Stimulated activated CD8-positive, alpha-beta memory T cell treated with anti-CD3 and anti-CD28 coated beads, Interleukin-4, amount 100 ng/mL, for 4 hours (primary cell): Measurements from ENCODE around the gene NOD2.

Experiments
- DNase-seq, 2 donors: peaks; one replicate each; pipeline ENCODE4 v3.0.0-alpha.2; 2020; ENCODE audit warnings: low read depth in 2 of 2, low spot score in 1 of 2

The NOD2 gene

DNA sequence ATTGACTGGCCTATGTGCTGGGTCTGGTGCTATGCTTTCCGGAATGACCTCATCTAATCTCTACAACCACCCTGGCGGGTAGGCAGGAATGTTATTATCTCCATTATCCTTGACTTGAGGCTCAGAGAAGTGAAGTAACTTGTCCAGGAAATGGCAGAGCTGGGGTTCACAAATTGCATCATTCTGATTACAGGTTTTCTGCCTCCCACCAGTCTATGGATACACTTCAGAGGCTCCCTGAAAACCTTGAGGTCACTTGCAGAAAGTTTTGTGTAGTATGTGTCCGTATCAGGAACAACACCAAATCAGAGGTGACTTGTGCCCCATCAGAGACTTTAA lies 19.1 kb downstream of the NOD2 start:
- no peak for DNase-seq

DNA sequence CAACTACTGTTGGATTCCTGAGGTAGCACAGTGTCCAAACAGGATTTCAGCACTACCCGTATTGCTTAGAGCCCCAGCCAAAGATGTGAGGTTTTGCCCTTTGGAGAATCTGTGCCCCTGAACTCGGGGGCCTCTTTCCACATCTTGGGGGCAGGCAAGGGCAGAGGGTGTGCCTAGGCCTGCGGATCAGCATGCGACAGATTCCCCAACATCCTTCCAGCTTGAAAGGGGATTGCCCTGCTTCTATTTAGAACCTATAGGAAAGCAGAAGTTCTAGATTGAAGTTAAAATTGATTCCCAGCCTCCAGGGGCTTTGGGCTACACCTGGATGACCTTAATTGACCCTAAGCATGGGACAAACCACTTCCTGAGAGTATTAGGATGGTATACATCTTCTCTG lies 19.6 kb downstream of the NOD2 start:
- DNase-seq = no peak

DNA sequence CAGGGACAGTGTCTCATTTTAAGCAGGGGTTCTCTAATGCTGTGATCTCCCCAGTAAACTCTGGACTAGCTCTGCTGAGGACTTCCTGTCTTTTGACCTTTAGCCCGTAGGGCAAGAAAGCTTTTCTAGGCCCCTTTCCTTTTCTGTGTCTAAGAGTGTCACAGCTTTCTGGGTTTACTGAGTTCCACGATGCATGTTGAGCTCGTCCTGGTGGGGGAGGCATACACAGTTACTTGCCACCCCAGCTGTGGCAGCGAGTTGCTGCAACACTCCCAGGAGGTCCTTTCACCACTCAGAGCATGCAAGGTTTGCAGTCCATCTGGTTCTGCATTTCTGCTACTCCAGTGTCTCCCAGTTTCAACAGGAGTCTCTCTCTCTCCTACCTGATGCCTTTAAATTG lies 23.7 kb downstream of the NOD2 start:
- DNase-seq = no peak

DNA sequence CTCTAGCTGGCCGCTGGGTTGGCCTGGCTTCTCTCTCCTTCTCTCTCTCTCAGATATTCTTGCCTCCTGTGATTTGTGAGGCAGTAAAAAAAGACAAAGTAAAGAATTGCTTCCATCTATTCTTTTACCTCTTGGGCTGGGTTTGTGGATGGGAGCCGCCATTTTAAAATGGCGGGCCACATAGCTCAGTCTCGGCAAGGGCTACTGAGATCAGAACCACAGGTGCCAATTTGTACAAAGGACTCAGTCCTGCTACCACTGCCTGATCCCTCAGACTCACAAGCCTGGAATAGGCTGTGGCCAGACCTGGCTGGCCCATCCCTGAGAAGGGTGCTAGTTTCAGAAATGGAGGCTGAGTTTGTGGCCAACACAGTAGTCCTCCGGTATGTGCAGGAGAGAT lies 24.1 kb downstream of the NOD2 start:
- DNase-seq = no peak

DNA sequence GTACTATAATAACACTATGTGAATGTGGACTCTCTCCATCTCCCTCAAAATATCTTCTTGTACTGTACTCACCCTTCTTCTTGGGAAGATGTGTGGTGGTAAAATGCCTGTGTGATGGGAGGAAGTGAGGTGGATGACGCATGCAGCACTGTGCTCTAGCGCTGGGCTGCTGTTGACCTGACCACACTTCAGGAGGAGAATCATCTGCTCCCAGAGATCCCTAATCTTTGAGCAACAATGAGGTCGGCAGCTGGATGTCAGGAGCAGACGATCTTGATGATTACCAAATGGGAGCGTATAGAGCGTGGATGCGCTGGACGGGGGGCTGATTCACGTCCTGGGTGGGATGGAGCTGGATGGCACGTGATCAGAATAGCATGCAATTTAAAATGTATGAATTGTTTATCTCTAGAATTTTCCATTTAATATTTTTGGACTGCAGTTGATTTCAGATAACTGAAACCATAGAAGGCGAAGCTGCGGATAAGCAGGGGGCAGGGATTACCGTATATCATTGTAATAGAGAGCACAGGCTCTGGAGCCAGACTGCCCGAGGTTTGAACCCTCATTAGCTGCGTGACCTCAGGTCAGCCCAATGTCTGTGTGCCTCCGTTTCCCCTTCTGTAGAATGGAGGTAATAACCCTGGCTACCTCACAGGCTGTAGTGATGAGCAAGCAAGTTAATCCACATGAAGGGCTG lies 24.8 kb downstream of the NOD2 start:
- DNase-seq = no peak

DNA sequence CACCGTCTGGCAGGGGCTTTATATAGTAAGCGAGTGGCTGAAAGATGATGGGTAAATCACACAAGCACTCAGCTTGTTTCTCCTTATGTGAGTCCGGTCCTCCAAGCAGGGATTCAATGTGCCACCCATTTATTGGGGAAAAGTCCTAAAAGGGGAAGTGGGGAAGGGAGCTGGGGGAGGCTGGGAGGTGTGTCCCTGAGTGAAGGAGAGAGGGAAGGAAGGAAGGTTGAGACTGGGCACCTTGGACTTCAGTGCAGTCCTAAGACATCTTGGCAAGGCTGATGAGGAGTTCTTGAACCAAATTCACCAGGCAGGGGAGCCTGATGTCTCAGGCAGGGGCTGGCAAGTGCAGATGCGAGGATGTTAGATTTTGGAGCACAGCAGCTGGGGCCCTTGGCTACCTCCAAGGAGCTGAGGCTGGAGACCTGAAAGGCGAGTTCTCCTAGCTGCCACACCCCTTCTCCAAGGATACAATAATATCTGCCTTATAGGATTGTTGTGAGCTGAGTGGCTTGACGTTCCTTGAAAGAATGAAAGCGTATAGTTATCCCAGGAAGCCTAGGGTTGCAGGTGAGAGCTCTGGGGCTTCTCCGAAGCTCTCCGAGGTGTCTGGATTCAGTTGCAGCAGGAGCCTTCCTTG lies 25.5 kb downstream of the NOD2 start:
- no peak for DNase-seq

DNA sequence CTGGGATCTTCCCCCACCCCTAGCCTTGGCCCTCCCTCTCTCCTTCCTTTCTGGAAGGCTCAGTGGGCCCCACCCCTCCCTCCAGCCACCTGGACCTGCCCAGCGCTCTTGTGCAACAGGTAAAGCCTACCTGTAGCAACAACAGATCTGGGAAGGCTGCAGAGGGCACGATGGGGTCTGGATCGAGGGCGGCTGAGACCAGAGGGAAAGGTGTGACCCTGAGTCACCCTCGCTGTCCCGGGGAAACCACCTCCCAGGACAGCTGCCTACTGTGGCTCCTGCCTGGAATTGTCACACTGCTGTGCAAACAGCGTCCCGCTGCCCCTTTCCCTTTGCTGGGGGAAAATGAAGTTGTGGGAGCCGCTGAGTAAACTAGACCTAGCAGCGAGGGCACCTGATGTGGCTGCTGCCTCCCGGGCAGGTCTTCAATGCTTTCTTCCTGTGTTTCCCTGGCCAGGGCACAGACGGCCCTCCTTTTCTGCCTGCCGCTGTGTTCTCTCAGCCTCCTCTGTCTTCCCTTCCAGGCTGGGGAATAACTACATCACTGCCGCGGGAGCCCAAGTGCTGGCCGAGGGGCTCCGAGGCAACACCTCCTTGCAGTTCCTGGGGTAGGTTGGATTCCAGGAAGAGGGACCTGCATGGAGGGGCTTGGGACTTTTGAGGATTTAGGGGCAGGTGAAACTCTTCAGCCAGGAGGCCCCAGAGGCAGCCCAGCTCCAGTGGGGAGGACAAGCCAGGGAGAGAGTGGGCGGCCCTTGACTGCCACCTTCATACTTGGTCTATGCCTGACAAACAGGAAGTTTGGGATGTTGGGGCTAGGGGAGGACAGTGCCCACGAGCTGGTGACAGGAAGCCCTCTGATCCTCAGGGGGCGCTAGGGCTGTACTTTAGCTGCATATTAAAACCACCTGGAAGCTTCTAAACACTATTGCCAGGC lies 26.3 kb downstream of the NOD2 start:
- no peak for DNase-seq

DNA sequence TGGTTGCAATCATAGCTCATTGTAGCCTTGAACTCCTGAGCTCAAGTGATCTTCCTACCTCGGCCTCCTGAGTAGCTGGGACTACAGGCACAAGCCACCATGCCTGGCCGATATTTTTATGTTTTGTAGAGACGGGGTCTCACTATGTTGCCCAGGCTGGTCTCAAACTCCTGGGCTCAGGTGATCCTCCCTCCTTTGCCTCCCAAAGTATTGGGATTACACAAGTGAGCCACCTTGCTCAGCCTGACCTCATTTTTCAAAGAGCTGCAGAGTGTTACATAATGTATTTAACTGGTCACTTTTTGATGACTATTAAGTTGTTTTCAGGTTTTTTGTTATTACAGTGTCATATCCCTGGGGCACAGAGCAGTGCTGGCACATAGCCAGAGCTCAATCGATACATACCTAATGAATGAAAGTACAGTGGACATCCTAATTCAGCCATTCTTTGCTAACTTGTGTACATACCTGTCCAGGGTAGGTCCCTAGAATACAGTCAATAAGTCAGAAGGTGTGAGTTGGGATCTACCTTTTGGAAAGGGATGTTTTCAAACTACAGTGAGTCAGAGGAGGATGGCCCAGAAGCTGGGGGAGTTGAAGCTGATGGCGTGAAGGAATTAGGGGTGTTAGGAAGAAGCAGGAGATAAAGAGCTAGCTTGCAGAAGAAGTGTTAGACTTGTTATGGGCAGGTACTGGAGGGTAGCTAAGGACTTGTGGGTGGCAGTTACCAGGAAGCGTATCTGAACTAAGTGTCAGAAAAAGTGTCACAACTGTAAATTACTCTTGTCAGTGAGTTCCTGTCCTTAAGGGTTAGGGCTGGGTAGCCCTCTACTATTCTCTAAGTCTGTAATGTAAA lies 28.4 kb downstream of the NOD2 start:
- no peak for DNase-seq

DNA sequence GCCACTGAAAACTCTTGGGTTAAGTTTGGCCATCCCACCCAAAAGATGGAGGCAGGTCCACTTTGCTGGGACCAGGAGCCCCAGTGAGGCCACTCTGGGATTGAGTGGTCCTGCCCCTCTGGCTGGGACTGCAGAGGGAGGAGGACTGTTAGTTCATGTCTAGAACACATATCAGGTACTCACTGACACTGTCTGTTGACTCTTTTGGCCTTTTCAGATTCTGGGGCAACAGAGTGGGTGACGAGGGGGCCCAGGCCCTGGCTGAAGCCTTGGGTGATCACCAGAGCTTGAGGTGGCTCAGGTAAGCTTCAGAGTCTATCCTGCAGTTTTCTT lies 29.0 kb downstream of the NOD2 start:
- no peak for DNase-seq

DNA sequence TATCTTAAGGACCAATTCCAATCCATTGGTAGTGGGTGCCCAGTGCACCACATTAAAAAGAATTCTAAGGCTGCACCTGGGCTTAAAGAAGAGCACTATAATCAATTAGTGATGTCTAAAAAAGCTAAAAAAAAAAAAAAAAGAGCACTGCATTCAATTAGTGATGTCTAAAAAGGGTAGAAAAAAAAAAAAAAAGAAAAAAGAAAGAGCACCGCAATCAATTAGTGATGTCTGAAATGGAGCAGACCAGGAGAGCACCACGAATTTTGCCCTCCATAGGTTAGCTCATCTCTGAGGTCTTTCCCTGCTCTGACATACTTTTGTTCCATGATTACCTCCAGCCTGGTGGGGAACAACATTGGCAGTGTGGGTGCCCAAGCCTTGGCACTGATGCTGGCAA lies 29.6 kb downstream of the NOD2 start:
- no peak for DNase-seq

DNA sequence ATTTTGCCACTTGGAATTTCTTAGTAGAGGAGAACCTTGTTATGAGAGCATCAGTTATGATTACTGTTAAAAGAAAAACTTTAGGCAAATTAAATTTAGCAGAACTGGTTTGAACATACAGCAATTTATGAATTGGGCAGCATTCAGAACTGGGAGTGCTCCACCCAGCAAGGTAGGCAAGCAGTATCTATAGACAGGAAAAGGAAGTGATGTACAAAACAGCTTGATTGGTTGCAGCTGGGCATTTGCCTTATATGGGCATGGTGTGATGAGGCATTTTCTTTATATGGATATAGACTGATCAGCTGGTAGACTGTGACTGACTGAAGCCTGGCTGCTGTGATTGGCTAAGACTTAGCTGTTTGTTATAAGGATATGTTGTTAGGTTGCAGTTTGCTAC lies 30.9 kb downstream of the NOD2 start:
- no peak for DNase-seq

DNA sequence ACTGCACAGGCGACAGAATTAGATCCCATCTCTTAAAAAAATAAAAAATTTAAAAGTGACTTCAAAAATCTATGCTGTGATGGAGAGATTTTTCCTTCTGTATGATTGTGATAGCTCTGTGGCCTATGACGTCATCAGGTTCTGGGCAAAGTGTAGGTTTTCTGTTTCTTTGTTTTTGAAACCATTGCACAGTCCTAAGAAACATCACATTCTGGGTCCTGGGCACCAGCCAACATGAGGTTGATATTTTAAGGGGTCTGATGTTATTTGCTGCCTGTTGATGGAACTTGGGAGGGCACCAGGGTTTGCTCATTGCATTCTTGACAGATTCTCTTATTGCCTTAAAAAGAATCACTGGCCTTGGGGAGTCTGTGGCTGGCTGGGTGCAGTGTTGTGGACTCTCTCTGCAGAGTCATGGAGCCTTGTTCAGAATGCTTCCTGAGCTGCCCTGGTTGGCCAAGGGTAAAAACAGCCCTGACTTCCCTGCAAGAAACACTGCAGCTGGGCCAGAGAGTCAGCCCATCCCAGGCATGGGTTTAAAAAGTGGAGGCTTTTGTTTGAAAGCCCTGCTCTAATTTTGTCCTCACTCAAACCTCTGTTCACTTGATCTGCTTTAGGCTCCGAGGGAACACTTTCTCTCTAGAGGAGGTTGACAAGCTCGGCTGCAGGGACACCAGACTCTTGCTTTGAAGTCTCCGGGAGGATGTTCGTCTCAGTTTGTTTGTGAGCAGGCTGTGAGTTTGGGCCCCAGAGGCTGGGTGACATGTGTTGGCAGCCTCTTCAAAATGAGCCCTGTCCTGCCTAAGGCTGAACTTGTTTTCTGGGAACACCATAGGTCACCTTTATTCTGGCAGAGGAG lies 38.0 kb downstream of the NOD2 start:
- no peak for DNase-seq

DNA sequence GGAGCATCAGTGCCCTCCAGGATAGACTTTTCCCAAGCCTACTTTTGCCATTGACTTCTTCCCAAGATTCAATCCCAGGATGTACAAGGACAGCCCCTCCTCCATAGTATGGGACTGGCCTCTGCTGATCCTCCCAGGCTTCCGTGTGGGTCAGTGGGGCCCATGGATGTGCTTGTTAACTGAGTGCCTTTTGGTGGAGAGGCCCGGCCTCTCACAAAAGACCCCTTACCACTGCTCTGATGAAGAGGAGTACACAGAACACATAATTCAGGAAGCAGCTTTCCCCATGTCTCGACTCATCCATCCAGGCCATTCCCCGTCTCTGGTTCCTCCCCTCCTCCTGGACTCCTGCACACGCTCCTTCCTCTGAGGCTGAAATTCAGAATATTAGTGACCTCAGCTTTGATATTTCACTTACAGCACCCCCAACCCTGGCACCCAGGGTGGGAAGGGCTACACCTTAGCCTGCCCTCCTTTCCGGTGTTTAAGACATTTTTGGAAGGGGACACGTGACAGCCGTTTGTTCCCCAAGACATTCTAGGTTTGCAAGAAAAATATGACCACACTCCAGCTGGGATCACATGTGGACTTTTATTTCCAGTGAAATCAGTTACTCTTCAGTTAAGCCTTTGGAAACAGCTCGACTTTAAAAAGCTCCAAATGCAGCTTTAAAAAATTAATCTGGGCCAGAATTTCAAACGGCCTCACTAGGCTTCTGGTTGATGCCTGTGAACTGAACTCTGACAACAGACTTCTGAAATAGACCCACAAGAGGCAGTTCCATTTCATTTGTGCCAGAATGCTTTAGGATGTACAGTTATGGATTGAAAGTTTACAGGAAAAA lies 38.8 kb downstream of the NOD2 start:
- no peak for DNase-seq

DNA sequence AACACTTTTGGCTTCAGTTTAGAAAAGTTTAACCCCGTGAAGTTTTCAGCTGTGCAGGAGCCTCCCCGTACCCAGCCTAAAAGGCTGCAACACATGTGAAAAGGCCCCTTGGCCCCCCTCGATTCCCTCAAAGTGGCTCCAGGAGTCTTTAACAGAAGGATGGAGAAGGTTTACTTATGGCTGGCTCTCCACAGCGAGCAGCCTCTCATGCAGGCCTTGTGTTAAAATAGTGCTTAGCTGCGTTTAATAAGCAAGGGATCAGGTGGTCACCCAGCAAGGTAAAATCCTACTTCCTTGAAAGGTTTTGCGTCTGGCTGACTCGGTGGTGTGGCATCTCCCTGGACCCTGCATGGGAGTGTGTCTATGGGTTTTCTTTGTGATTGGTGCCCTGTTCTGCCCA lies 40.1 kb downstream of the NOD2 start:
- DNase-seq = no peak

DNA sequence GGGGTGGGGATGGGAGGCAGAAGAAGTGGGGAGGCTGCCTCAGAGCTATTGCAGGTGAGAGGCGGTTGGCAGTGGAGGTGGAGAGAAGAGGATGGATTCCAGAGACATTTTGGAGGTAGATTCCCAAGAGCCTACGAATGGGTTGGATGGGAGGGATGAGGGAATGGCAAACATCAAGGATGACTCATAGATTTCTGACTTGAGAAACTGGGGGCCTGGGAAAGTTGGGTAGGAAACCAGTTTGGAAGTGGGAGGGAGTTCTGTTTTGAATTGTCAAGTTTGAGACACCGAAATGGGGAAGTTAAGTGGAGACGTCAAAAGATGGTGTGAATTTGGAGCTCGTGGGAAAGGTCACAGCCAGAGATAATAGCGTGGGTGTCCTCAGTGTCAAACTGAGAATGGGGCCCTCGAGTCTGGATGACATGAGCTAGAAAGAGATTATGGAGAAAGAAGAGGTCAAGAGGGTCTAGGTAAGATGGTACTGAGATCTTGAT lies 42.3 kb downstream of the NOD2 start:
- DNase-seq = no peak

DNA sequence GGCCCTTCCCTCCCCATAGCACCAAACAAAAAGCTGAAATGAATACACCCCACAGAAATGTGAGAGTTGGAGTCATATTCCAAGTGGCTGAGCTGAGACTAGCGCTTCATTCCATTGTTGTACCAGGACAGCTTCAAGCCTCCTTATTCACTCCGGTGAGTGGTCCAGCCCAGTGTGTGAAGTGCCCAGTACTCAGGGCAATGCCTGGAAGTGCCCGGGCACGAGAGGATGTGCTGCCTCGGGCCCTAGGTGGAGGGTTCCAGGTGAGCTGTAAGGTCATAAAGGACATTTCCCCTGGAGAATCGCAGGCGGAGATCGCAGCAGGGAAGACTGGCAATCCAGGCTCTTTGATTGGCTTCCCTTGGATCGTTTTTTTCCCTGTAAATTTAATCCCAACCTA lies 43.0 kb downstream of the NOD2 start:
- no peak for DNase-seq

DNA sequence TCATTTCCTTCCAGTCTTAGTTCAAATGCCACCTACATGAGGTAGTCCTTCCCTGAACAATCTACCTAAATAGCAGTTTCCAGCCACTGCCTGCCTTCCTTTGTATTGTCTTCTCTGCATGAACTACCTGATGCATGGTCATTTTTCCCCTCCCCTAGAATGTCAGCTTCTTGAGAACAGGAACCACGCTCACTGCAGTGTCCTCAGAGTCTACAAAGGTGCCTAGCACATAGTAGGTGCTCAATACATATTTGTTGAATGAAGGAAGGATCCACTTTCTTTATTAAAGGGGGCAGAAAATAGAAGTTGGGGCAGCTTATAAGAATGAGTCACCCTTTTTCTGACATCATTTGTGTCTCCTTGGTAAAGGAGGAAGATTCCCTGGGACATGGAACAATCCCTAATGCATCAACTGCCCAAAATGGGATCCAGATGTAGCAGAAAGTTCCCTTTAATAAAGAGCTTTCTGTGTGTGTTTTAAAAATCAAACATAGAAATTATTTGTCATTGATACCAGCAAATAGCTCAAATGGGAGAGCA lies 44.1 kb downstream of the NOD2 start:
- no peak for DNase-seq

DNA sequence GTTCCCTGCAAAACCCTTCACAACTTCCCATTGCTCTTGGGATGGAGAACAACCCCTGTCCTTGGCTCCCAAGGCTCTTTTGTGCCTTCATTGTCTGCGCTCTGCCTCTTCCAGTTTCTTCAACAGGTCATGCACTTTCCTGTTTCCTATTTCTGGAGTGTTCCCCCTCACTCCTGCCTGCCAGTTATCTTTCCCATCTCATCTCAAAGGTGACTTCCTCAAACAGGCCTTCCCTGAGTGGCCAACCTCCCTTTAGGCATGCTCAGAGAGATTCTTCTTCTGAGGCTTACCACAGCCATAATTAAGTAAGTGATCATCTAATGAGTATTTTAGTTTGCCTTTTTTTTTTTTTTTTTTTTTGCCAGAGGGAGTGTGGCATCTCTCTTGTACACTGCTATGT lies 45.6 kb downstream of the NOD2 start:
- no peak for DNase-seq

DNA sequence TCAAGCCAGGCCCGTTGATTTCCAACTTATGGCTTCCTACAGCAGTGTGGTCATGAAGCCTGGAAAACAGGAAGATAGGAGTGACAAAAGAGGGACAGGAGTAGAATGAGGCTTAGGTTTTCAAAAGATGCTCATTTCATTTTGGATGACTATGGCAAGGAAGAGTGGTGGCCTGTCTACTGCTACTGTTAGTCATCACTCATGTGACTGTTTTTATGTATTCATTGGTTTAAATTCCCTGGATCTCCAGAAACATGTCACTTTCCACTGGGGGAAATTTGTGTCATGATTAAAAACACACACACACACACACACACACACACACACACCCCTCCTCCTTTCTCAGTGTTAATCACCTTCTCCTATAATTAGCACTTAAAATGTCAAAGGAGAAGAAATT lies 47.3 kb downstream of the NOD2 start:
- DNase-seq = no peak
